Uterus (tissue), 4 donors: ENCODE results near the gene LRP1B. TPM values are rescaled to one million over a fixed set of nuclear protein-coding genes. Genes with fewer than 3 reads are reported as not detected.

Source experiments
- DNase-seq, 2 donors: peaks; one replicate each; pipeline ENCODE4 v3.0.0-alpha.2; 2019 to 2020
- H3K27ac ChIP-seq, 2 donors: fragments of 200-600 bp; sonication (generic); 1 replicate in 1 of 2; 2 replicates in 1 of 2; pipeline ENCODE4 v1.5.1; 2016 to 2018
- H3K27me3 ChIP-seq, 2 donors: fragments of 200-600 bp; sonication (generic); one replicate each; pipeline ENCODE4 v1.5.1; 2018 to 2019; ENCODE audit warnings: control low read depth in 1 of 2
- H3K36me3 ChIP-seq, 2 donors: fragments of 200-600 bp; sonication (generic); one replicate each; pipeline ENCODE4 v1.5.1; 2019; ENCODE audit warnings: control low read depth in 1 of 2
- H3K4me1 ChIP-seq, 2 donors: fragments of 200-600 bp; sonication (generic); one replicate each; pipeline ENCODE4 v1.5.1; 2018 to 2019; ENCODE audit warnings: control low read depth in 1 of 2
- H3K4me3 ChIP-seq, 2 donors: fragments of 200-600 bp; sonication (generic); 1 replicate in 1 of 2; 2 replicates in 1 of 2; pipeline ENCODE4 v1.5.1; 2018 to 2019; ENCODE audit warnings: mild to moderate bottlenecking in 1 of 2
- H3K9me3 ChIP-seq, 2 donors: fragments of 200-600 bp; sonication (generic); one replicate each; pipeline ENCODE4 v1.5.1; 2019; ENCODE audit warnings: control low read depth in 1 of 2
- POLR2A ChIP-seq, 2 donors: fragments of 450-650 bp; IDR thresholded peaks; one replicate each; pipeline ENCODE4 v1.6.1; 2016; ENCODE audit warnings: antibody characterized with exemption in 2 of 2, mild to moderate bottlenecking in 1 of 2, moderate library complexity in 1 of 2
- intact Hi-C: fragments of 100-400 bp; cut with DNase I; formaldehyde crosslinking; loops from one replicate; pipeline ENCODE4 v1.15.1; 2023; ENCODE audit warnings: low total_unique reads
- total RNA-seq, 4 donors: library from RNA; depleted of rRNA in 3 of 4; stranded (reverse); fragments of >200 nt in 3 of 4; gene quantifications; one replicate each; pipeline versions ENCODE4 v1.1.0 to v1.2.4, GENCODE V29; 2014 to 2023
- TF ChIP-seq, protein P1 (sequence below), 4 experiments: fragments of 200-600 bp in 2 of 4; fragments of 450-650 bp in 2 of 4; sonication (generic) in 2 of 4; IDR thresholded peaks; one replicate each; pipeline ENCODE4 v1.5.1; 2016 to 2019; ENCODE audit warnings: antibody characterized with exemption in 4 of 4, mild to moderate bottlenecking in 2 of 4, moderate library complexity in 1 of 4
- donor health status: DM: yes; HTN: yes; CAD: no.

Gene LRP1B
- total RNA-seq, 4 donors from 2014 or later: 0.29 to 7.3 (median 0.79) TPM; not detected in 1

DNA sequence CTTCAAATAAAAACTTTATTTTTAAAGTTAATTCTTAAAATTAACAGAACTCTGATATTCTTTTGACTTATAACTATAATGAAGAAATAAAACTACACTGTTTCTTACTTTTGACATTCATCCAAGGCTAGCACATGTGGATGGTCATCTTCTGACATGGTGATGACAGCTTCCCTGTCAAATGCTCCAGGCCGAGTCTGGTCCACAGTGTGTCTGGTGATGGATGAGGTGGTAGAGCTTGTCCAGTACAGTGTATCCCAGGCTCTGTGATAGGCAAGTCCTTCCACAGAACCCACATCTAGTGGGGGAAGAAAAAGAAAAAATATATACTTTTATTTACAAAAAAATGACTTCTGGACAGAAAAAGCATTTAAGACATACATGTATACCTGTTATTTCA is 1529.5 kb downstream of the LRP1B start:
- H3K4me3 ChIP-seq: no peak overlapping the region
- H3K9me3 ChIP-seq: no peaks in the 10 kb centered on the region
- TF ChIP-seq POLR2A (IDR thresholded peaks at IDR 0.05): no peak
- TF ChIP-seq, protein P1, sequence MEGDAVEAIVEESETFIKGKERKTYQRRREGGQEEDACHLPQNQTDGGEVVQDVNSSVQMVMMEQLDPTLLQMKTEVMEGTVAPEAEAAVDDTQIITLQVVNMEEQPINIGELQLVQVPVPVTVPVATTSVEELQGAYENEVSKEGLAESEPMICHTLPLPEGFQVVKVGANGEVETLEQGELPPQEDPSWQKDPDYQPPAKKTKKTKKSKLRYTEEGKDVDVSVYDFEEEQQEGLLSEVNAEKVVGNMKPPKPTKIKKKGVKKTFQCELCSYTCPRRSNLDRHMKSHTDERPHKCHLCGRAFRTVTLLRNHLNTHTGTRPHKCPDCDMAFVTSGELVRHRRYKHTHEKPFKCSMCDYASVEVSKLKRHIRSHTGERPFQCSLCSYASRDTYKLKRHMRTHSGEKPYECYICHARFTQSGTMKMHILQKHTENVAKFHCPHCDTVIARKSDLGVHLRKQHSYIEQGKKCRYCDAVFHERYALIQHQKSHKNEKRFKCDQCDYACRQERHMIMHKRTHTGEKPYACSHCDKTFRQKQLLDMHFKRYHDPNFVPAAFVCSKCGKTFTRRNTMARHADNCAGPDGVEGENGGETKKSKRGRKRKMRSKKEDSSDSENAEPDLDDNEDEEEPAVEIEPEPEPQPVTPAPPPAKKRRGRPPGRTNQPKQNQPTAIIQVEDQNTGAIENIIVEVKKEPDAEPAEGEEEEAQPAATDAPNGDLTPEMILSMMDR (IDR thresholded peaks at IDR 0.05): no peak
- H3K4me1 ChIP-seq: no peaks in the 10 kb centered on the region
- no peak overlapping the region for H3K27ac ChIP-seq
- H3K27me3 ChIP-seq: no peaks in the 10 kb centered on the region
- no peak for DNase-seq
- no peaks in the 10 kb centered on the region for H3K36me3 ChIP-seq
- intact Hi-C loops: no loop called here

GRCh38 chr2:140600116-140600515 is 1530.7 kb downstream of the LRP1B start:
- TF ChIP-seq, protein P1 (IDR thresholded peaks at IDR 0.05): no peak
- TF ChIP-seq POLR2A (IDR thresholded peaks at IDR 0.05): no peak

DNA sequence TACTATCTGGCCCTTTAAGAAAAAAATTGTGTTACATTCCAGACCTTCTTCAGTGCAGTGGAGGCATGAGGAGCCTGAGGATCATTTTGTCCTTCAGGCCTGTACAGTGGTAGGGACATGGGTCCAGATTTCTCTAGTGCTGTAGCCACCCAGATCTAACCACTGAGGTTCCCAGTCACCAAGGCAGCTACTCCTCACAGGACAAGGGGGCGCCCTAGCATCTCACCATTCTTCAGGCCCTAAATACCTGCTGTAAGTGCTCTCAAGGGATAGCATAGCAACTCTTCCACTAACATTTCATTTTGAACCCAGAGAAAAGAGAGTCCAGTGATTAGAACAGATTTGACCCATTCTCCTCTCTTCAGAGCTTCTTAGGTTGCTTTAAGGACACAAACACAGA is 1533.0 kb downstream of the LRP1B start:
- DNase-seq: no peak
- Histone ChIP-seq H3K36me3 (no peaks in the 10 kb centered on the region), H3K27me3 (no peaks in the 10 kb centered on the region), H3K4me3 (no peak overlapping the region), H3K9me3 (no peaks in the 10 kb centered on the region), H3K4me1 (no peaks in the 10 kb centered on the region), H3K27ac (no peak overlapping the region)
- intact Hi-C loops: no loop called here
- TF ChIP-seq, protein P1 (IDR thresholded peaks at IDR 0.05): no peak
- TF ChIP-seq POLR2A (IDR thresholded peaks at IDR 0.05): no peak

More at GRCh38 chr2:140600116-140600515, 1530.7 kb downstream of the LRP1B start:
- H3K4me3 ChIP-seq: no peak overlapping the region
- intact Hi-C loops: no loop called here
- H3K36me3 ChIP-seq: no peaks in the 10 kb centered on the region
- no peak overlapping the region for H3K27ac ChIP-seq
- H3K9me3 ChIP-seq: no peaks in the 10 kb centered on the region
- H3K27me3 ChIP-seq: no peaks in the 10 kb centered on the region
- DNase-seq: no peak
- H3K4me1 ChIP-seq: no peaks in the 10 kb centered on the region

GRCh38 chr2:140597205-140597604 is 1533.6 kb downstream of the LRP1B start:
- no peak for DNase-seq
- TF ChIP-seq POLR2A (IDR thresholded peaks at IDR 0.05): no peak
- TF ChIP-seq, protein P1 (IDR thresholded peaks at IDR 0.05): no peak

GRCh38 chr2:140596447-140596846 is 1534.4 kb downstream of the LRP1B start:
- no peaks in the 10 kb centered on the region for H3K27me3 ChIP-seq
- DNase-seq: no peak
- TF ChIP-seq, protein P1 (IDR thresholded peaks at IDR 0.05): no peak
- no peak for TF ChIP-seq POLR2A (IDR thresholded peaks at IDR 0.05)
- H3K36me3 ChIP-seq: no peaks in the 10 kb centered on the region
- H3K4me3 ChIP-seq: no peak overlapping the region
- no peaks in the 10 kb centered on the region for H3K4me1 ChIP-seq
- H3K27ac ChIP-seq: no peak overlapping the region
- no peaks in the 10 kb centered on the region for H3K9me3 ChIP-seq
- intact Hi-C loops: no loop called here

More at GRCh38 chr2:140597205-140597604, 1533.6 kb downstream of the LRP1B start:
- Histone ChIP-seq H3K27me3 (no peaks in the 10 kb centered on the region), H3K36me3 (no peaks in the 10 kb centered on the region), H3K4me3 (no peak overlapping the region), H3K4me1 (no peaks in the 10 kb centered on the region), H3K9me3 (no peaks in the 10 kb centered on the region), H3K27ac (no peak overlapping the region)
- intact Hi-C loops: no loop called here
